Mucosa of rectum (tissue), 2 donors: ENCODE data around the gene GP5.
A peak's percentile ranks its signal among the peaks of the same experiment; 100 is the strongest.

Experiments
- H3K27ac ChIP-seq, 2 donors: one replicate each; pipeline ENCODE4 v1.7.0; 2013; ENCODE audit warnings: inconsistent platforms in 2 of 2, low read depth in 2 of 2, low read length in 2 of 2
- H3K27me3 ChIP-seq, 2 donors: one replicate each; pipeline ENCODE4 v1.7.0; 2013; ENCODE audit warnings: low read length in 2 of 2; ENCODE audit not compliant: control insufficient read depth in 2 of 2, insufficient read depth in 2 of 2
- H3K36me3 ChIP-seq, 2 donors: one replicate each; pipeline ENCODE4 v1.7.0; 2013; ENCODE audit warnings: low read length in 2 of 2; ENCODE audit not compliant: control insufficient read depth in 2 of 2, insufficient read depth in 2 of 2
- H3K4me1 ChIP-seq, 2 donors: one replicate each; pipeline ENCODE4 v1.7.0; 2013; ENCODE audit warnings: low read length in 2 of 2, mild to moderate bottlenecking in 1 of 2; ENCODE audit not compliant: control insufficient read depth in 2 of 2, insufficient read depth in 2 of 2
- H3K4me3 ChIP-seq, 2 donors: one replicate each; pipeline ENCODE4 v1.7.0; 2013; ENCODE audit warnings: low read length in 2 of 2
- H3K9ac ChIP-seq, 2 donors: one replicate each; pipeline ENCODE4 v1.7.0; 2013; ENCODE audit warnings: low read length in 2 of 2, low read depth in 1 of 2, mild to moderate bottlenecking in 1 of 2
- H3K9me3 ChIP-seq, 2 donors: one replicate each; pipeline ENCODE4 v1.7.0; 2013; ENCODE audit warnings: low read length in 2 of 2; ENCODE audit not compliant: control insufficient read depth in 2 of 2
- donor health status: healthy.
- donor health status: Normal muscosa, but diverticular disease.

GP5 gene

GRCh38 chr3:194369522-194370279 is 29.4 kb downstream of the GP5 start, which contains the start of gene LRRC15:
Gene LRRC15, minus strand, starts transcription at chr3:194369743. Its CDS starts 8,700 bp downstream, at chr3:194361043.
- peaks cover 8 to 11% of the 10 kb centered on the region in 2 donors for H3K27me3 ChIP-seq
- H3K4me1 ChIP-seq, result peaks cover 3 to 6% of the 10 kb centered on the region in 2 donors
- no peak within 1 kb of the TSS for H3K4me3 ChIP-seq
- no peak within 1 kb of the TSS for H3K9ac ChIP-seq
- H3K9me3 ChIP-seq, result no peaks in the 10 kb centered on the region
- no peak within 1 kb of the TSS for H3K27ac ChIP-seq
- H3K36me3 ChIP-seq, result no peaks in the 10 kb centered on the region

- Histone ChIP-seq H3K27ac (no peak overlapping the region), H3K36me3 (no peaks in the 10 kb centered on the region)
Observed at GRCh38 chr3:194368918-194369317, 30.1 kb downstream of the GP5 start.

DNA sequence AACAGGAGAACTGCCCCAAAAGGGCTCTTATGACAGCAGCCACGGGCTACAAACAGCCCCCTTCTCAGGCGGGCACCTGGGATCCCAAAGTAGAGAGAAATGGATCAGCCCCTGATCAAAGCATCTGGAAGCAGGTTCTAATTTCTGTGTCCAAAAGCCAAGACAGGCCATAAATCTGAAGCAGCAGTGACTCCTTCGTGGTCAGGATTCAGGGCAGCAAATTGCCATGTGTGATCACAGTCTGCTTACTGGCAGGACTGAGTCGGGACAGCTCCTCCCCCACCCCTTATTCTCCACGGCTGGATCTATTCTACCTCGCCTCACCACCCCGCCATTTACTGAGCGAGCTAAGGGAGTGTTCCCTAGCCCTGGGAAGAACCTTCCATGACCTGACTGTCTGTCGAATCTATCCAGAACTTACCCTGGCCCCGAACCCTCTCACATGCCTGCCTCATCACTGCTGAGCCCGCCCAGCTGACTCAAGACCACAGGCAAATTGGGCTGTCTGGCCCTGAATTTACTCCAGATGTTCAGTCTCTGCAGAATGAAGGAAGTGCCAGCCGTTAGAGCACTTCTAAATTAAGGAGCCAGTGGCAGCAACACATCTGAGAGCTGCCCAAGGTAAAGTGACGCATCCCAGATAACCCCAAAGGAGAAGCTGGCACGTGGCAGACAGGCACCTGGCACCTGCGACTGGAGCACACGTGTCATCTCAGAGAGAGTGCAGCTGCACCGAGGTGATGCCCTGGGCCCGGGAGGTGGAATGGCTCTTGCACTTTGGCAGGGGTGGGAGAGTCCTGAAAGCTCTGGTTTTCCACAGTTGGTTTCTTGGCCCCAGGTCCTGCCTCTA is 30.8 kb downstream of the GP5 start:
- Histone ChIP-seq H3K9ac (no peak overlapping the region), H3K4me3 (no peak overlapping the region), H3K36me3 (no peaks in the 10 kb centered on the region), H3K4me1 (peaks cover 3 to 6% of the 10 kb centered on the region in 2 donors), H3K9me3 (no peaks in the 10 kb centered on the region), H3K27me3 (peaks cover 8 to 11% of the 10 kb centered on the region in 2 donors), H3K27ac (no peak overlapping the region)

More at GRCh38 chr3:194368918-194369317, 30.1 kb downstream of the GP5 start:
- no peak overlapping the region for H3K9ac ChIP-seq
- peaks cover 8 to 11% of the 10 kb centered on the region in 2 donors for H3K27me3 ChIP-seq
- no peak overlapping the region for H3K4me3 ChIP-seq
- no peaks in the 10 kb centered on the region for H3K9me3 ChIP-seq
- H3K4me1 ChIP-seq, result peaks cover 3 to 6% of the 10 kb centered on the region in 2 donors

DNA sequence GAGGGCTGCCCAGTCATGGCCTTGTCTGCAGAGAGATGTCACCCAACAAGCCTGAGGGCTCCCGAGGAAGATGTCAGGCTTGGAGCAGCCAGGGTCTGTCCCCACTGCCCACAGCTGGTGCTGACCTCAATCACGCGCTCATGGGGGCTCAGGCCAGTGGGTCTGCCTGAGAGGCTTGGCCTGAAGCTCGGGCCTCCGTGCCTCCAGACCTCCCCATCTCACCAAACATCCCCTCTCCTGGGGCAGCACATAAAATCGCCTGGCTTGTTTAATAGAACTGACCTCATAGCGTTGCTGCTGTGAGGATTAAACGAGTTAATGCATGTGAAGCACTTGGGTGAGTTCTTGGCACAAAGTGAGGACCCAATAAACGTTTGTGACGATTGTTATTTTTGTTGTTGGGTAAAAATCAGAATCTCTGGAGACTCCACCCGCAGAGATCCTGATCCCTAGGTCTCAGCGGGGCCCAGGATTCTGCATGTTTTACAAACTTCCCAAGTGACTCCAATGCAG is 33.0 kb downstream of the GP5 start:
- no peak overlapping the region for H3K27ac ChIP-seq
- no peak overlapping the region for H3K9ac ChIP-seq
- no peak overlapping the region for H3K4me3 ChIP-seq
- no peaks in the 10 kb centered on the region for H3K36me3 ChIP-seq
- peaks cover 8 to 11% of the 10 kb centered on the region in 2 donors for H3K27me3 ChIP-seq
- H3K4me1 ChIP-seq, result peaks cover 3 to 6% of the 10 kb centered on the region in 2 donors
- no peaks in the 10 kb centered on the region for H3K9me3 ChIP-seq

GRCh38 chr3:194365526-194365925 is 33.5 kb downstream of the GP5 start:
- H3K4me3 ChIP-seq, result no peak overlapping the region
- H3K9ac ChIP-seq, result no peak overlapping the region
- H3K27ac ChIP-seq, result no peak overlapping the region

DNA sequence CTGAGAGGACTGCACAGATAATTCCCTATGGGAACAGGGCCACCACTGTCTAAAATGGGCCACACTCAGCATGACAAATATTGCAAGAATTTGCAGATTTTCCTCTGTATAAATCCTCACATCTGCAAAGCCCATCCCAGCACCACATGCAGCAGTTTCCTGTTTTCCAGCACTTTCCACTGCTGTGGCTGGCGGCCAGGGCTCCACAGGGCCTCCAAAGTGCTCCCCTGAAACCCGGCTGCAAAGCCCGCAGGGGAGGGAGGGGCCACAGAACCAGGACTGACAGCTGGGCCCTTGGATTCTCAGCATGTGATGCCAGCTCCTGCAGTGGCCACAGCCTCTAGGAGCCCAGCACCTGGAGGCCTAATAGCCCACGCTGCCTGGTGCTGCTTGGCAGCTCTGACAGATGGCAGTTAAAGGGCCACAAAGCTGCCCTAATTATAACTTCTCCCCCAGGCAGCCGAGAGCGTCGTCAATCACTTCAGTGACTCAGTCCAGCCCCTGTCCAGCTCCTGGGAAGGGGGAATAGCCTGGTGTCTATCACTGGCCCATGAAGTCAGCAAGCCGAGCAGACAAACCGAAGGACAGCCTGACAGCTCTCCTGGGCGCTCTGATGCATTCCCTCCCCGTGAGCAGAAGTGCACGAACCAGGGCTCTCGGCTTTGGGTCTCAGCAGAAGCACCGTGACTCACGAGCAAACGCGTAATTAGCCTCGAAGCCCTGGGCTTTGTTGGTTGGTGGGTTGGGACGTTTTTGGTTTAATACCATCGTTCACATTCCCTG is 34.2 kb downstream of the GP5 start:
- H3K4me1 ChIP-seq, result peaks cover 3 to 6% of the 10 kb centered on the region in 2 donors
- peak overlapping the region in 1 of 2 donors; percentile 9 for H3K27ac ChIP-seq
- H3K4me3 ChIP-seq, result no peak overlapping the region
- H3K36me3 ChIP-seq, result no peaks in the 10 kb centered on the region
- H3K9ac ChIP-seq, result no peak overlapping the region
- H3K9me3 ChIP-seq, result no peaks in the 10 kb centered on the region
- H3K27me3 ChIP-seq, result peaks cover 8 to 10% of the 10 kb centered on the region in 2 donors

More at GRCh38 chr3:194365526-194365925, 33.5 kb downstream of the GP5 start:
- Histone ChIP-seq H3K9me3 (no peaks in the 10 kb centered on the region), H3K36me3 (no peaks in the 10 kb centered on the region), H3K4me1 (peaks cover 3 to 6% of the 10 kb centered on the region in 2 donors), H3K27me3 (peaks cover 8 to 11% of the 10 kb centered on the region in 2 donors)

GRCh38 chr3:194364314-194364651 is 34.8 kb downstream of the GP5 start:
- H3K9ac ChIP-seq, result no peak overlapping the region
- peaks cover 2 to 6% of the 10 kb centered on the region in 2 donors for H3K4me1 ChIP-seq
- H3K9me3 ChIP-seq, result no peaks in the 10 kb centered on the region
- H3K27me3 ChIP-seq, result peaks cover 4 to 7% of the 10 kb centered on the region in 2 donors
- no peak overlapping the region for H3K4me3 ChIP-seq
- no peak overlapping the region for H3K27ac ChIP-seq
- H3K36me3 ChIP-seq, result no peaks in the 10 kb centered on the region

DNA sequence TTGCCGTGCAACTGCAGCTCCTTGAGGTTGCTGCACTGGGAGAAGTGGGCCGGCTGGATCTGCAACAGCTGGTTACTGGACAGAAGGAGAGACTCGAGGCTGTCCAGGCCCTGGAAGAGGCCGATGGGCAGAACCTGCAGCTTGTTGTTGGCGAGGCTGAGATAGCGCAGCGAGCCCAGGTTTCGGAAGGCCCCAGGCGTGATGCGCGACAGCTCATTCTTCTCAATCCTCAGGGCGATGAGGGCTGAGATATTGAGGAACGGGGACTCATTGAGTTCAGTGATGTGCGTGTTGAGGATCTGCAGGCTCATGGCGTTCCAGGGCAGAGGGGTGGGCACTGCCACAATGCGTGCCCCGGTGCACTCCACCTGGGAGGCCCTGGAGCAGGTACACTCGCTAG is 38.5 kb downstream of the GP5 start:
- Histone ChIP-seq H3K4me3 (no peak overlapping the region), H3K4me1 (peaks cover 2 to 3% of the 10 kb centered on the region in 2 donors), H3K27me3 (no peaks in the 10 kb centered on the region), H3K36me3 (no peaks in the 10 kb centered on the region), H3K9ac (no peak overlapping the region), H3K9me3 (no peaks in the 10 kb centered on the region), H3K27ac (no peak overlapping the region)

DNA sequence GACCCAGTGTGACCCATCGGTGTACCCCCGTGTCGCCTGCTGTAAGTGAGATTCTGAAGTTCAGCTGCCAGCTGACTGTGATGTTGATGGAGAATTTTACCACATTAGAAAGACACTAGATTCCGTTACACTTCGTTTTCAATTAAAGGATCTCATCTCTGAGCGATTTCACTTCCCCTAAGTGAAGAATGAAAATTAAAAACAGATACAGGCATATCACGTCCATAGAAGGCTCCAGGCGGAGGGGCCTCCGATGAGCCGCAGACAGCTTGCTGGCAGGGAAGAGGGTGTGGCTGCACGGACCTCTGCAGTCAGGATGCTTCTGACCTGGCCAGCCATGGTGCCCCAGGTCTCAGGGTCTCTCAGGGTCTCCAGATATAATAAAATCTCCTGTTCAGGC is 41.4 kb downstream of the GP5 start:
- Histone ChIP-seq H3K36me3 (no peaks in the 10 kb centered on the region), H3K27me3 (no peaks in the 10 kb centered on the region), H3K4me1 (no peaks in the 10 kb centered on the region), H3K4me3 (no peak overlapping the region), H3K27ac (no peak overlapping the region), H3K9me3 (no peaks in the 10 kb centered on the region), H3K9ac (no peak overlapping the region)
